GM15510 (cell line): ENCODE data around the gene GOLGA8N.
A peak's percentile ranks its signal among the peaks of the same experiment; 100 is the strongest.
"Not testable (repeated sequence)": the region's sequence is repeated elsewhere in the genome, so short reads cannot be mapped to it uniquely, and the experiment has no call there.

ENCODE experiments used
- POLR2A ChIP-seq: IDR thresholded peaks from 3 replicates; pipeline ENCODE4 v1.6.1; 2011; ENCODE audit warnings: borderline replicate concordance; ENCODE audit not compliant: insufficient read length; ENCODE audit errors: extremely low read depth

The GOLGA8N gene

DNA sequence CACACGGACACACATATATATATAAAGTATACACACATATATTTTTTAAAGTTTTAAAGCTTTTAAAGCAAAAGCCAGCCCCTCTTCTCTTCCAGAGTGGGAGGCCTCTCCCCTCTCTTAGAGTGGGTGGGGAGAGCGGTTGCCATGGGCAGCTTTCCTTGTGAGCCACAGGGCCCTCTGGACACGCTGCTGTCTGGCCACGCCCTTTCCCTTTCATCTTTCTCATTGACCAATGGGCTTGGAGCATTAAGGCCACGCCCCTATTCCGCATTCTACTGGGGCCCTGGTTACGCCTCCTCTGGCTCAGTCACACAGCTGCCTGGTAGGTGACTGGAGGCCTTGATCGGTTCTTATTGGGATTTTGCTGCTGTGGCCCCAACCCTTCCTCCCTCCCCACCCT, at the start of gene GOLGA8N:
Gene GOLGA8N (plus strand): TSS at position 306 of the 400 bp plus-strand sequence.
- not testable (repeated sequence) for TF ChIP-seq POLR2A

DNA sequence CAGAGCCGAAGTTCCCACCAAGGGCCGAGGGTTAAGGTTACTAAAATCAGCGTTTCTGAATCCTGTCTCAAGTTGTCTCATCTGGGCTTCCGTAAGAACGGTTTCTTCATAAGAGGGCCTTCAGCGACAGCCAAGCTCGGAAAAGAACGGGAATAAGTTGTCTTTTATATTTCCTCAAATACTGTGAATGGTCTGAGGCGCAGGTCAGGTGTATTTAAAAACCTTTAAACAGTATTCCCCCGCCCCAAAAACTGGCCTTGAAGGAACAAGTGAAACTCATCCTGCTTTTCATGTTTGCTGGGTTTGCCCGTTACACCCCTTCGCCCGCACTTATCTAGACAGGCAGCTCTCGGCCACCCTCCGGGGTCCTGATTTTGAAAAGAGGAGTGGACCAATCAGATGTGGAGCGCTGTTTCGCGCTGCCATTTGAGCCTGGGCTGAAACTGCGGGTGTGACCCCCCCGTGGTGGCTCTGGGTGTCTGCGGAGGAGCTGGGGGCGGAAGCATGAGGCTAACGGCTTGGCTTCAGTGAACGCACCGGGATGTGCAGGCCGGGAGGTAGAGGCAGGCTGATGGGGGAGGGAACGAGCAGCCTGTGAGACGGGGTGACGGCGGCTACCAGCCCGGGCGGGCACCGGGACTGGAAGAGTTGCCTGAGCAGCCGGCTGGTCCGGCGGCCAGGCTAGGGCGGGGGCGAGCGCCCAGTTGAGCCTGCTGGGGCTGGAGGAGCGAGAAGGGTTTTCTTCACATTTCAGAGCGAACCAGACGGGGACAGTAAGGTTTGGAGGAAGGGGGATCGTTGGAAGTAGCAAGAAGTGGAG, 22.0 kb downstream of the GOLGA8N start, which contains the start of gene ARHGAP11A:
Gene ARHGAP11A (plus strand): TSS at position 454 of the 820 bp plus-strand sequence. CDS start 708 bp downstream, outside the sequence.
- TF ChIP-seq POLR2A, result peak; percentile 15

DNA sequence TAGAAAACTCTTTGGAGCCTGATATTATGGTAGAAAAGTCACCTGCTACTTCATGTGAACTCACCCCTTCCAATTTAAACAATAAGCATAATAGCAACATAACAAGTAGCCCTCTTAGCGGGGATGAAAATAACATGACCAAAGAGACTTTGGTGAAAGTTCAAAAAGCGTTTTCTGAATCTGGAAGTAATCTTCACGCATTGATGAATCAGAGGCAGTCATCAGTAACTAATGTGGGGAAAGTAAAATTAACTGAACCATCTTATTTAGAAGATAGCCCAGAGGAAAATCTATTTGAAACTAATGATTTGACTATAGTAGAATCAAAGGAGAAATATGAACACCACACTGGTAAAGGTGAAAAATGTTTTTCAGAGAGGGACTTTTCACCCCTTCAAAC, 43.2 kb downstream of the GOLGA8N start:
- TF ChIP-seq POLR2A, result no peak

DNA sequence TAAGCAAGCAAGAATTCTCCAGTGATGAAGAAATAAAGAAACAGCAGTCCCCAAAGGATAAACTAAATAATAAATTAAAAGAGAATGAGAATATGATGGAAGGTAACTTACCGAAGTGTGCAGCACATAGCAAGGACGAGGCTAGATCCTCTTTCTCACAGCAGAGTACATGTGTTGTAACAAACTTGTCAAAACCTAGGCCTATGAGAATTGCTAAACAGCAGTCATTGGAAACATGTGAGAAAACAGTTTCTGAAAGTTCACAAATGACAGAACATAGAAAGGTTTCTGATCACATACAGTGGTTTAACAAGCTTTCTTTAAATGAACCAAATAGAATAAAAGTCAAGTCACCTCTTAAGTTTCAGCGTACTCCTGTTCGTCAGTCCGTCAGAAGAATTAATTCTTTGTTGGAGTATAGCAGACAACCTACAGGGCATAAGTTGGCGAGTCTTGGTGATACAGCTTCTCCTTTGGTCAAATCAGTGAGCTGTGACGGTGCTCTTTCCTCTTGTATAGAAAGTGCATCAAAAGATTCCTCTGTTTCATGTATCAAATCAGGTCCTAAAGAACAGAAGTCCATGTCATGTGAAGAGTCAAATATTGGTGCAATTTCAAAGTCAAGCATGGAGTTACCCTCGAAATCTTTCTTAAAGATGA, 43.8 kb downstream of the GOLGA8N start:
- no peak for TF ChIP-seq POLR2A

DNA sequence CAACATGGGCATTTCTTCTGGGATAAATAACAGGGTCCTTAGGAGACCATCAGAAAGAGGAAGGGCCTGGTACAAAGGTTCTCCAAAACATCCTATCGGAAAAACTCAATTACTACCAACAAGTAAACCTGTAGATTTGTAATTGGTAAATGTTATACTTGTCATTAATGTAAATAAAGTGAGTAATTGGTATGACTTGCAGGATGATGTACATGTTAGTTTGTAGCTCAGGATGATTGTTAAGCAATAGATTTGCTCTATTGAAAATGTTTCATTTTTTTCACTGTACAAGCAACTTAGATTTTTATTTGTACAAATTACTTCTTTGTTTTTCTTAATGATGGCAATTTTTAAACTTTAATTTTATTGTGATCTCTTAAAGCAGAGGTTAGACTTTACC, 44.4 kb downstream of the GOLGA8N start:
- no peak for TF ChIP-seq POLR2A

DNA sequence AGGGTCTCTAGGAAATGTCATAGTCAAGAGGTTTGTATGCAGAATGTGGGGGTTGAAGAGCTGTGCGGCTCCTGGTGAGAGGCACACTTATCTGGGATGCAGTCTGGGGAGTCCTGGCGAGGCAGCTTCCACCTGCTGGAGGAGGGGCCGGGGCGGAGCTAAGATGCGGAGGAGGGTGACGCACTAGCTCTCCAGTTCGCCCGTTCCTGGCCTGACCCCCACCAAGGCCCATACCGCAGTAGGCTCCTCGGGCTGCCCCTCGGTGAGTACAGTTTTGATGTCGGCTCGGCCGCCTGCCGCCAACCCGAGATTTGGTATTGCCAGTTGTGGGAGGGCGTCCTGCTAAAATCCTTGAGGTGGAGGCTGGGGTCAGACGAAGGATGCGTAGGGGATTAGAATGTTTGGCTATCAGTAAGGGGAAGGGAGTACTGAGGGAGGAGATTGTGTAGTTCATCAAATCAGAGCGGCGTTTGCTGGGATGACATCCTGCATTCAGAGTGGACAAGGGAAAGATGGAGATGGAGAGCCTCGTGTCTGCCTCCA, 48.3 kb downstream of the GOLGA8N start, which contains the start of gene SCG5:
Gene SCG5 (plus strand): TSS at position 194 of the 543 bp plus-strand sequence. CDS start 1,883 bp downstream, outside the sequence.
- TF ChIP-seq POLR2A, result no peak

DNA sequence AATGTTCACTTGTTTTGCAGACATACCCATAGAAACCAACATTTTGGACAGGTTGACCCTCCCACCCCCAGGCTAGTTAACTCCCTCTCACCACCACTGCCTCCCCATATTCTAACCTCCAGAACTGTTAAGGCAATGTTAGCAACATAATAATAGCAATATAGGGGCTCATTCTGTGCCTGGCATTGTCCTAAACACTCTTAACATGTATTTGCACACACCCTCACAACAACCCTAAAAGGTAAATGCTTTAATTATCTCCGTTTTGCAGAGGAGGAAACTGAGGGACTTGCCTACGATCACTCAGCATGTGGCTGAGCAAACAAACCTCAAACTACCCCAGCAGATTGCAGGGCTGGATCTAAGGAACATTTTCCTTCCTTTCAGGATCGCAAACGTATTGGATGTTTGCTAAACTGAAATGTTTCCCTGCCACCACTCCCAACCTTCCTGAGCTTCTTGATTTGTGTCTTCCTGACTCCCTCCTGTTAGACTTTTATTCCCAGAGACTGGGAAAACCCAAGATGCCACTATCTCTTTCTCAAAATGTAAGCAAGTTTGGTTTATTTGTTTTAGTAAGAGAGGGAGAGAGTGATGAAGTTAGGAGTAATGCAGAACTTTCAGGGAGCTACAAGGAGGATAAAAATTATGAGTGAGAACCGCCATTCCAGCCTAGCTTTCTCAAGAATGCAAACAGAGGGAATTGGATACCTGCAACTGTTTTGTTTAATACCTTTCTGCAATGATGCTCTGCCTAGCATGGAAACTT, 49.6 kb downstream of the GOLGA8N start:
- no peak for TF ChIP-seq POLR2A

DNA sequence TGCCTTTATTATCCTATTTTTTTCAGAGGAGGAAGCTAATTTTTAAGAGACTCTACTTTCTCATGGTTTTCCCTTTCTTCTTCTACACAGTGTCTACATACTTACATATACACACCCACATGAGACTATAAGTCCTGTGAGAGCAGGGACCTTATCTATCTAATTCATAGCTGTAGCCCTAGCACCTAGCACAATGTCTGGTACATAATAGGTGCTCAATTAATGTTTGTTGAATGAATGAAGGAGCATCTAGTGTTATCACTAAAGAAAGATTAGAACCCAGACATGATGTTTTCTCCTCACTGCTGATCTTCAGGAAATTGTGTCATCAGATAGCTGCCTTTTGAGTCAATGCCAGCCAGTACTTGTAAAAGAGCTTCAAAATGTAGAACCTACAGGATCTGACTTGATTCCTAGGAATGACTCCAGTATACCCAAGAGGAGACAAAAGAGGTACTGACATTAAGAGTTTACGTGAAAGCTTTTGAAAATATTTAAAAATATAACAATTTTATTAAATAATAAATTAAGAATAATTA, 50.7 kb downstream of the GOLGA8N start:
- TF ChIP-seq POLR2A, result no peak

DNA sequence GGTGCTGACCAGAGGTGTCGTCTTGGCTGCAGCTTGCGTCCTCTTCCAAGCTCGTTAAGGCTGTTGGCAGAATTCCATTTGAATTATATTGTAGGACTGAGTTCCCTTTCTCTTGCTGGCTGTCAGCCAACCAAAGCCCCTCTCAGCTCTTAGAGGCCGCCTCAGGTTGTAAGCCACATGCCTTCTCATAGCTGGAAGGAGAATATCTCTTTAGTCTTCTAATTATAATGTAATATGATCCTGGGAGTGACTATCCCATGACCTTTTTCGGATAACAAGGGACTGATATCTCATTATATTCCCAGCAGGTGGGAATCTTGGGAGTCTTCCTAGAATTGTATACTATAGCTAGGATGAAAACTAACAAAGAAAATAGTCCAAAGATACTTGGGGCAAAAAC, 53.0 kb downstream of the GOLGA8N start:
- no peak for TF ChIP-seq POLR2A

DNA sequence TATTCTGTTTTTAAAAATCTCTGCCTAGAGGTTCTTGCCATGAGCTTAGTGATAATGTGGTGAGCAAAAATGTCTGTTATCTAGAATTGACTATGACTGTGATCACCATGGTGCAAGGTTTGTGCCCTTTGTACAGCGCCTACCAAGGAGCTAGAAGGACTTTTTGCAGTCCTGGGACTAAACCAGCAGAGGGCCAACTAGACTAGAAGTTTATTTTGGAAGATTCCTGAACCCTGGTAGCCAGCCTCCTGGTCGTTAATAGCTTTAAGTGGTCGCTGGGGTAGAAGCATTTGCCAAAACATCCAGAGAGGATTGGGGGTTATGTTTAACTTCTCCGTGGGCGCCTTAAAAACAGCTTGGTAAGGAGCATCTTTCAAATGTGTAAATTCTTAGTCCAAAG, 56.1 kb downstream of the GOLGA8N start:
- TF ChIP-seq POLR2A, result no peak

DNA sequence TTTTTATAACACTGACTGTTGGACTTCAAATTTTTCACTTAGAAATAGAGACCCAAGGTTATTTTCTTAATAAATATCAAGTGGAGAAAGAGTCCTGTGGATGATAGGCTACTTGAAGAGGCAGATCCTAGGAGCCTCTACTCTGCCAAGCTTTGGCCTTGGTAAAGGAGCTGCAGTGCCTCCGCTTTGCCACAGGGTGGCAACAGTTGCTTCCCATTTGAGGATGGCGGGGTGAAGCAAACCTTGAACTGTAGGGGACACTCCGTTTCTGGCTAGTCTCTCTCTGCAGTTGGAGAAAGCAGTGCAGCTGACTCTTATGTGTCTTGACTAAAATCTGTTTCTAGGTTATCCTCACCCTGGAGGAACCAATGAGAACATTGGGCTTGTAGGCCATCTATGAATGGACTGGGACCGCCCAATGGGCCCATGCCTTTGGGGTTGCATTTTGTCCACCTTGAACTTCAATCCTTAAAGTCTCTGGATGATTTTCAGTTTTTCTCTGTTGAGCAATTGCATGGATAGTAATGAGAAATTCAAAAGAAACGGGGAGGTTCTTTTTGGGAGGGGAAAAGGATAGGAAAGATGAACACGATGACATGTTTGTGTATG, 58.1 kb downstream of the GOLGA8N start:
- TF ChIP-seq POLR2A, result no peak

DNA sequence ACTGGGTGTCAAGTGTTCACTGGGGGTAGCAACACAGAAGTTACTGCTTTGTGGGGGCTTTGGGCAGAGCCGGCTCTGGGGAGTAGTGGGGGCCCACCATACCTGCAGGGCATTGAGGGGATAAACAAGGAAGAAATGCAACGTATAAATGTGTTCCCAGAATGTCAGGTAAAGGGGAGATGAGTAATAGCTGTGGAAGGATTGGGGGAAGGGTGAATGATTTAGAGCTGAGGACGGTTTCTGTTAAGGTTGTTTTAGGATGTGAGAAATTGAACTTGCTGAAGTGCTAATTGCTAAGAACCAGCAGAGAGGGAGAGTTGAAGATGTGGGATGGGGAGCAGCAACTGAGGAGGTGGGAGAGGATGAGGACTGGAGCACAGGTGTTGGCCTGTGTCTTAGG, 58.9 kb downstream of the GOLGA8N start:
- no peak for TF ChIP-seq POLR2A

DNA sequence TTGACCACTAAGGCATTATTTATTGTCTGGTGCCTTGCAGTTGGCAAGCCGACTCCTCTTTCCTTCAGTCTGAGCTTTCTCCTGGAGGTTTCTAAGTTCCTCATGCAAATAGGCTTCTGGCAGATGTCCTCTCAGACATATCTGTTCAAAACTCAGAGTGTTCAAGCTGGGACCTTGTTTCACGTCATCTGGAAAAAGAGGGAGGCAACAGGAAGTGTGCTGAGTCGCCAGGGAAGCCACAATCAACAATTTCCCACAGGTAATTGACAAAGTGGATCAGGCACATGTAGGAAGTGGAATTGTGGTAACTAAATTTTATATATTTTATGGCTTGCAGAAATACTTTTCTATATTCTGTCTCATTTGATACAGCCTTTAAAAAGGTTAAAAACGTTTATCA, 62.8 kb downstream of the GOLGA8N start:
- TF ChIP-seq POLR2A, result no peak

DNA sequence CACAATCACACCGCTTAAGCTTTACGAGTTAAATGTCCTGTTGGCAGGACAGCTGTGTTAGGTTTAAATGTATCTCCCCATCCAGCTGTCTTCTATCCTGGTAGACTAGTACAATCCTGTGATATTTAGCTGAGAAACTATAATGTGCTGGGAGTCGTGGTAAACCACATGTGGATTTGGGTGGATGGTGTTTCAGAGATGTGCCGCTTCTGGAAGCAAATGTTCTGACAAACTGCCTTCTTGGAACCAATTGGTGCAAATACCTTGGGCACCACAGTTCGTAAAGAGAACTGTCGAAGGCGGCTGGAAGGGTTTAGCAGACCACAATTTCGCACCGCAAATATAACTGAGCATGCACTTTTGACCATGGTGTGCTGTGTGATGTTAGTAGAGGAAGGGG, 63.2 kb downstream of the GOLGA8N start:
- TF ChIP-seq POLR2A, result no peak
